ENCODE measurements around the gene CFL1.

CFL1 gene

DNA sequence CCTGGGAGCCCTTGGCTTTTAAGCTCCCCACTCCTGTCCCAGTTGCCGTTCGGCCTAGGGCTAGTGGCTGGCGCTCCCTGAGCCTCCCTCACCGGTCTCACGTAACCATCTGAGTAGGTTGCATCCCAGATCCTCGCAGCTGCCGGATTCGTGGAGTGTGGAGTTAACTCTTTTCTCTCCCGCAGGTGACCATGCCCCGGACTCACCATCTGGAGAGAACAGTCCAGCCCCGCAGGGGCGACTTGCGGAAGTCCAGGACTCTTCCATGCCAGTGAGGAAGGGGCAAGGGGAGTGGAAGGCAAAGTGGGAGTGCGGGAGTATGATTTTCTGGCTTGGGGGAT lies 3.2 kb upstream of the CFL1 start:
- no peak for TF ChIP-seq TAF1 (IDR thresholded peaks at IDR 0.05; ENCODE audit: borderline replicate concordance, insufficient read depth, low read length)
- peak; percentile 10; the same call in 1 of the 2 replicates for TF ChIP-seq SIN3A (IDR thresholded peaks at IDR 0.05; ENCODE audit: borderline replicate concordance, insufficient read depth, low read length)

- TF ChIP-seq REST (IDR thresholded peaks at IDR 0.05; ENCODE audit: insufficient read depth in 1 of 2, low read depth in 2 of 2, low read length in 2 of 2): no peak
- TF ChIP-seq SIN3A (IDR thresholded peaks at IDR 0.05; ENCODE audit: borderline replicate concordance, insufficient read depth, low read length): peak; percentile 7; the same call in 1 of the 2 replicates
- peak; percentile 67 for TF ChIP-seq TAF1 (IDR thresholded peaks at IDR 0.05; ENCODE audit: borderline replicate concordance, insufficient read depth, low read length)
- TF ChIP-seq POLR2AphosphoS5 (IDR thresholded peaks at IDR 0.05; ENCODE audit: low read depth, low read length): peak; percentile 65; the same call in 1 of the 2 replicates
- no peak for TF ChIP-seq FOXP2 (optimal IDR thresholded peaks at IDR 0.05; ENCODE audit: borderline replicate concordance, extremely low read depth, extremely low read length, insufficient read depth)
Measured at GRCh38 chr11:65860278-65861164, 2.5 kb upstream of the CFL1 start, which contains the start of gene MUS81. TSS of gene MUS81 (plus strand) at chr11:65860433. CDS start at chr11:65860754, 321 bp downstream.

GRCh38 chr11:65859812-65860277 lies 1.9 kb upstream of the CFL1 start:
- TF ChIP-seq SIN3A (IDR thresholded peaks at IDR 0.05; ENCODE audit: borderline replicate concordance, insufficient read depth, low read length) (0 out of 2 replicates have a peak, but pooled peaks have one; percentile 10), REST (IDR thresholded peaks at IDR 0.05; ENCODE audit: insufficient read depth in 1 of 2, low read depth in 2 of 2, low read length in 2 of 2) (no peak)

DNA sequence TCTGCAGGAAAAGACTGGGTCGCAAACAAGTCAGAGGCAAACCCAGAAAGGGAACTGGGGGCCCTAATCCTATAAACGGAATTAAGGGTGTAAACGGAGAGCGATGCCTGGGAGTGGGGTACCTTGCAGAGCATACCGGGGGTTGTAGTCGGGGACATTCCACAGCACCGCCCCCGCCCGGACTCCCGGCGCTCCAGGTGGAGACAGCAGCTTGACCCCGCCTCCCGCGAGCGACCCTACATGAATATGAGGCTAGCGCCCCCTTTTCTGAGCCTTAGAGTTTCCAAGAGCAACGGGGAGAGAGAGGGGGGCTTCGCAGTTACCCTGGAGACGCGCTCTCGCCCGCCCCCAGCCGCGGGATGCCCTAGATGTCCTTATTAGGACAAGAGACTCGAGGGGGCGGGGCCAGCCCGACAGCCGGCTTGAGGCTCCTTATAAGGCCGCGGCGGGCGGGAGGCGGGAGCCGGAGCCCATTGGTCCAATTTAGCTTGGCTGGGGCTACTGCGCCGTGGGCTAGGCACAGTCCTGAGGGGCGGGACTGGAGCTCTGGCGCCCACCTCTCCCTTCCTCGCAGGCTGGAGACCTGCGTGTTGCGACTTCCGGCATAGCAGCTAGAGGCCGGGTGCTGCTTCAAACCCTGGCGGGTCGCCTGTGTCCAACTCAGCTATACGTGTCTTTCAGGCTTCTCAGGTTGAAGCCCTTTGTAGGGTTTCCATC lies 1.3 kb upstream of the CFL1 start:
- no peak for TF ChIP-seq SIN3A (IDR thresholded peaks at IDR 0.05; ENCODE audit: borderline replicate concordance, insufficient read depth, low read length)
- peak; percentile 83 for TF ChIP-seq POLR2AphosphoS5 (IDR thresholded peaks at IDR 0.05; ENCODE audit: low read depth, low read length)
- peak; percentile 85; the same call in 1 of the 2 replicates for TF ChIP-seq TAF1 (IDR thresholded peaks at IDR 0.05; ENCODE audit: borderline replicate concordance, insufficient read depth, low read length)
- TF ChIP-seq FOXP2 (optimal IDR thresholded peaks at IDR 0.05; ENCODE audit: borderline replicate concordance, extremely low read depth, extremely low read length, insufficient read depth): no peak
- TF ChIP-seq REST (IDR thresholded peaks at IDR 0.05; ENCODE audit: insufficient read depth in 1 of 2, low read depth in 2 of 2, low read length in 2 of 2): peak in 1 of 2 experiments; percentile 5; a peak in 1 of 4 replicates

DNA sequence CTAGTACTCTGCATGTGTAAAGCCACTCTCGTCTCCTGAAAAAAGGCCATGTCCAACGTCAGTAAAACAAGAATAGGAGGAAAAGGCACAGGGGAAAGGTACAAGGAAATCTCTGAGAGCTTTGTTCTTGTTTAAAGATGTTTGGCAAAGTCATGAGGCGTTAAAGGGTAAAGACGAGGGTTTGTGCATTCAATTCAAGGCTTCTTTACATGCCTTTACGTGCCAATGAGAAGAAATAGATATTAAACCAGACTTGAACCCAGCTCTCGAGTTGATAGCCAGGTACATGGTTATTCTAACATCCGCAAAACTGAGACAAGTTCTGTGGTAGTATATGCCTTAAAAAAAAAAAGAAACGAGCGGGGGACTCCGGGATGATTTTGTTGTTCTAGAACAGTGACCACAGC lies 704 bp upstream of the CFL1 start:
- TF ChIP-seq SIN3A (IDR thresholded peaks at IDR 0.05; ENCODE audit: borderline replicate concordance, insufficient read depth, low read length) (no peak), FOXP2 (optimal IDR thresholded peaks at IDR 0.05; ENCODE audit: borderline replicate concordance, extremely low read depth, extremely low read length, insufficient read depth) (no peak), TAF1 (IDR thresholded peaks at IDR 0.05; ENCODE audit: borderline replicate concordance, insufficient read depth, low read length) (no peak), REST (IDR thresholded peaks at IDR 0.05; ENCODE audit: insufficient read depth in 1 of 2, low read depth in 2 of 2, low read length in 2 of 2) (no peak), POLR2AphosphoS5 (IDR thresholded peaks at IDR 0.05; ENCODE audit: low read depth, low read length) (no peak)

All from PFSK-1 (cell line).